ENCODE measurements around the gene PKP4. TPM values are rescaled to one million over a fixed set of nuclear protein-coding genes. Genes with fewer than 3 reads are reported as not detected.
A peak's percentile ranks its signal among the peaks of the same experiment; 100 is the strongest.

PKP4 gene
- total RNA-seq, 1 experiment from 2014 or later: 52.0 TPM

DNA sequence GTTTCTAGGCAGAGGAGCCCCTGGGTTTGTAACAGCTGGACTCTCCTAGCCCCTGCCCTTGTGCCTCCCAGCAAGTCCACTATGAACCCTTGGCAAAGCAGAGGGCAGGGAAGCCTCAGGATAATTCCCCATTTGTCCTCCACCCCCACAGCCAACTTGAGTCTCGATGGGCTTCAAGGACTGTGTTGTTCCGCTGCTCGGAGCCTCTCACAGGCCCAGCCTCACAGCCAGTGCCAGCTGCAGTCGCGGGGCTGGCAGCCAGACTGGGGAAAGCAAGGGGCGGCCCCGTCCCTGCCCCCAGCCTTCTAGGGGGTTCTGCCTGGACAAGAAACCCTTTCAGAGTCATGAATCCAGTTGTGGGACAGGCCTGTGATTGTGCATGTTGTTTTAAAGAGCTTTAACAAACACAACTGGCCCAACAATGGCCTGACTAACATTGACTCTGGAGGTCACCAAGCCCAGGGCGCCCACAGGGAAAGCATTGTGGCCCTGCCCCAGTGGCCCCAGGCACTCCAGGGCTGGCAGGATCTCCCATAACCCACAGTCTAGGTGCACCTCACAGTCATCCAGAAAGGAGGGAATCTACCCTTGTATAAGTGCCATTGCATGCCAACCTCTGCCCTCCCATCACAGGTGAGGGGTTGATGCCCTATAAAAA is 266.6 kb downstream of the PKP4 start:
- Histone ChIP-seq H2BK5ac (ENCODE audit: insufficient read length, low read length) (no peak overlapping the region), H3K79me1 (ENCODE audit: insufficient read depth, low read depth, low read length, poor library complexity, severe bottlenecking) (no peaks in the 10 kb centered on the region), H3K4ac (ENCODE audit: low read depth, low read length) (no peak overlapping the region), H3K56ac (ENCODE audit: insufficient read length, low read depth, low read length) (no peak overlapping the region), H4K5ac (ENCODE audit: insufficient read length, low read depth, low read length) (no peak overlapping the region), H3K23me2 (ENCODE audit: insufficient read length, low read depth, low read length, poor library complexity, severe bottlenecking) (no peaks in the 10 kb centered on the region), H2BK12ac (ENCODE audit: insufficient read length, low read depth, low read length) (no peak overlapping the region), H2BK20ac (ENCODE audit: low read depth, low read length, poor library complexity, severe bottlenecking) (no peak overlapping the region), H2BK15ac (ENCODE audit: low read depth, low read length) (no peak overlapping the region), H3K27me3 (ENCODE audit: insufficient read depth, low read length) (no peaks in the 10 kb centered on the region), H3K4me1 (ENCODE audit: insufficient read depth, low read length) (no peaks in the 10 kb centered on the region), H3K14ac (ENCODE audit: insufficient read depth, low read length) (no peak overlapping the region; the same call in 1 of the 2 replicates), H4K8ac (replicated peaks; ENCODE audit: insufficient read length, low read depth, low read length) (no peak overlapping the region), H2AFZ (ENCODE audit: low read length) (no peak overlapping the region), H2BK120ac (ENCODE audit: low read depth, low read length, poor library complexity, severe bottlenecking) (no peak overlapping the region), H3K4me2 (ENCODE audit: insufficient read depth, insufficient read length, low read length) (no peak overlapping the region), H4K91ac (ENCODE audit: insufficient read length, low read depth, low read length) (no peak overlapping the region), H3K27ac (ENCODE audit: insufficient read length, low read depth, low read length) (no peak overlapping the region), H3T11ph (ENCODE audit: low read length) (no peak overlapping the region), H3K9me3 (ENCODE audit: control insufficient read depth, low read depth, low read length) (no peaks in the 10 kb centered on the region), H3K23ac (ENCODE audit: insufficient read length, low read depth, low read length) (no peak overlapping the region), H3K9ac (ENCODE audit: extremely low read depth, insufficient read length, low read length) (no peak overlapping the region), H2AK5ac (ENCODE audit: insufficient read length, low read length) (no peak overlapping the region), H3K18ac (ENCODE audit: insufficient read length, low read depth, low read length) (no peak overlapping the region), H3K79me2 (ENCODE audit: insufficient read depth, low read length) (no peaks in the 10 kb centered on the region), H4K20me1 (ENCODE audit: control insufficient read depth, insufficient read depth, insufficient read length) (no peaks in the 10 kb centered on the region)
- Mint-ChIP-seq H3K27me3 (ENCODE audit: low read depth) (no peaks in the 10 kb centered on the region; the same call in none of the 2 replicates), H3K4me3 (no peak overlapping the region; a peak in 1 of 5 replicates), H3K27ac (0 out of 7 replicates have a peak overlapping the region, but pooled peaks of 1 of the 3 experiments have one; percentile 5), H3K9me3 (no peaks in the 10 kb centered on the region), H3K4me1 (peaks cover 8 to 12% of the 10 kb centered on the region in 2 experiments; a peak in 3 of 4 replicates), H3K36me3 (ENCODE audit: insufficient read depth in 1 of 3, low read depth in 3 of 3) (no peaks in the 10 kb centered on the region)
- DNase-seq: no peak
- WGBS (ENCODE audit: extremely low coverage, insufficient read length, low lambda C conversion rate): no CpG with 5 or more reads among the region's 8 CpGs
- TF ChIP-seq, protein P1, sequence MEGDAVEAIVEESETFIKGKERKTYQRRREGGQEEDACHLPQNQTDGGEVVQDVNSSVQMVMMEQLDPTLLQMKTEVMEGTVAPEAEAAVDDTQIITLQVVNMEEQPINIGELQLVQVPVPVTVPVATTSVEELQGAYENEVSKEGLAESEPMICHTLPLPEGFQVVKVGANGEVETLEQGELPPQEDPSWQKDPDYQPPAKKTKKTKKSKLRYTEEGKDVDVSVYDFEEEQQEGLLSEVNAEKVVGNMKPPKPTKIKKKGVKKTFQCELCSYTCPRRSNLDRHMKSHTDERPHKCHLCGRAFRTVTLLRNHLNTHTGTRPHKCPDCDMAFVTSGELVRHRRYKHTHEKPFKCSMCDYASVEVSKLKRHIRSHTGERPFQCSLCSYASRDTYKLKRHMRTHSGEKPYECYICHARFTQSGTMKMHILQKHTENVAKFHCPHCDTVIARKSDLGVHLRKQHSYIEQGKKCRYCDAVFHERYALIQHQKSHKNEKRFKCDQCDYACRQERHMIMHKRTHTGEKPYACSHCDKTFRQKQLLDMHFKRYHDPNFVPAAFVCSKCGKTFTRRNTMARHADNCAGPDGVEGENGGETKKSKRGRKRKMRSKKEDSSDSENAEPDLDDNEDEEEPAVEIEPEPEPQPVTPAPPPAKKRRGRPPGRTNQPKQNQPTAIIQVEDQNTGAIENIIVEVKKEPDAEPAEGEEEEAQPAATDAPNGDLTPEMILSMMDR (conservative IDR thresholded peaks at IDR 0.05): no peak
